IMR-90 (cell line): ENCODE measurements around the gene PALM. TPM values are rescaled to one million over a fixed set of nuclear protein-coding genes. Genes with fewer than 3 reads are reported as not detected.

Experiments used
- ATAC-seq: fragments of 200-7000 bp; cut with Tn5 transposase; 2 replicates; pipeline ENCODE4 v1.9.1; 2020; ENCODE audit warnings: low read depth, mild to moderate bottlenecking, moderate library complexity
- BruUV-seq: library from RNA; stranded (reverse); fragments of 400-500 nt; replicated peaks from 2 replicates; lab custom pipeline; 2021; lab: Mats Ljungman, UMichigan
- CTCF ChIA-PET: fragments of 300-600 bp; formaldehyde crosslinking; extraction: SDS; loops from one replicate; lab custom pipeline; 2021; ENCODE audit warnings: antibody characterized with exemption; lab: Yijun Ruan, JAX
- POLR2A ChIA-PET: fragments of 300-600 bp; sonication (Branson Sonifier 250); formaldehyde crosslinking; loops from one replicate; lab custom pipeline; 2022; ENCODE audit warnings: antibody characterized with exemption; ENCODE audit not compliant: unreplicated experiment; lab: Charles Lee
- DNase-seq: peaks from one replicate; pipeline ENCODE4 v3.0.0; 2013
- H2AFZ ChIP-seq: replicated peaks from 2 replicates; pipeline ENCODE3; 2013; ENCODE audit warnings: low read length, mild to moderate bottlenecking; ENCODE audit not compliant: poor library complexity
- H2AK5ac ChIP-seq: 2 replicates; pipeline ENCODE4 v1.6.1; 2013; ENCODE audit warnings: low read depth, low read length, inconsistent platforms
- H2AK9ac ChIP-seq: replicated peaks from 2 replicates; pipeline ENCODE3; 2013; ENCODE audit warnings: mild to moderate bottlenecking, low read depth, low read length, moderate library complexity; ENCODE audit not compliant: poor library complexity
- H2BK120ac ChIP-seq: 2 replicates; pipeline ENCODE4 v1.6.1; 2013; ENCODE audit warnings: low read depth, low read length, inconsistent platforms
- H2BK15ac ChIP-seq: 3 replicates; pipeline ENCODE4 v1.6.1; 2013; ENCODE audit warnings: low read depth, low read length, inconsistent platforms
- H2BK20ac ChIP-seq: 2 replicates; pipeline ENCODE4 v1.6.1; 2013; ENCODE audit warnings: low read depth, mild to moderate bottlenecking, inconsistent platforms, low read length, moderate library complexity
- H2BK5ac ChIP-seq: 2 replicates; pipeline ENCODE4 v1.6.1; 2013; ENCODE audit warnings: mild to moderate bottlenecking, low read depth, low read length, inconsistent platforms; ENCODE audit not compliant: poor library complexity, severe bottlenecking
- H3K14ac ChIP-seq: replicated peaks from 2 replicates; pipeline ENCODE4 v1.6.1; 2013; ENCODE audit warnings: low read depth, low read length, inconsistent platforms
- H3K18ac ChIP-seq: 2 replicates; pipeline ENCODE4 v1.6.1; 2013; ENCODE audit warnings: low read depth, low read length, control low read depth
- H3K23ac ChIP-seq: 2 replicates; pipeline ENCODE4 v1.6.1; 2013; ENCODE audit warnings: low read depth, low read length, inconsistent platforms
- H3K27ac ChIP-seq: 2 replicates; pipeline ENCODE4 v1.5.1; 2013; ENCODE audit warnings: mild to moderate bottlenecking, control low read depth, low read length; ENCODE audit not compliant: insufficient read depth
- H3K27me3 ChIP-seq: 2 replicates; pipeline ENCODE4 v1.6.1; 2013; ENCODE audit warnings: low read length; ENCODE audit not compliant: control insufficient read depth, insufficient read depth
- H3K36me3 ChIP-seq: 2 replicates; pipeline ENCODE4 v1.6.1; 2013; ENCODE audit warnings: low read length, mixed read lengths; ENCODE audit not compliant: control insufficient read depth, insufficient read depth
- H3K4ac ChIP-seq: 2 replicates; pipeline ENCODE4 v1.6.1; 2013; ENCODE audit warnings: low read depth, low read length, inconsistent platforms
- H3K4me1 ChIP-seq: 2 replicates; pipeline ENCODE4 v1.6.1; 2013; ENCODE audit warnings: low read length, mixed read lengths; ENCODE audit not compliant: control insufficient read depth, insufficient read depth
- H3K4me2 ChIP-seq: 2 replicates; pipeline ENCODE4 v1.6.1; 2013; ENCODE audit warnings: low read depth, mild to moderate bottlenecking, control low read depth, low read length, moderate library complexity
- H3K4me3 ChIP-seq: 2 replicates; pipeline ENCODE4 v1.5.1; 2013; ENCODE audit warnings: low read depth, mild to moderate bottlenecking, control low read depth, low read length, moderate library complexity; ENCODE audit not compliant: insufficient read depth
- H3K56ac ChIP-seq: 2 replicates; pipeline ENCODE4 v1.6.1; 2013; ENCODE audit warnings: low read length, inconsistent platforms; ENCODE audit not compliant: insufficient read depth; ENCODE audit errors: extremely low read depth
- H3K79me1 ChIP-seq, 2 experiments: 2 replicates each; pipeline ENCODE4 v1.6.1; 2013; ENCODE audit warnings: low read length in 2 of 2, inconsistent platforms in 1 of 2, low read depth in 1 of 2
- H3K9ac ChIP-seq: 2 replicates; pipeline ENCODE4 v1.6.1; 2013; ENCODE audit warnings: low read depth, low read length, control low read depth
- H3K9me1 ChIP-seq: 2 replicates; pipeline ENCODE4 v1.6.1; 2013; ENCODE audit warnings: low read length, inconsistent platforms; ENCODE audit not compliant: insufficient read depth
- H3K9me3 ChIP-seq: 2 replicates; pipeline ENCODE4 v1.6.1; 2013; ENCODE audit warnings: low read length; ENCODE audit not compliant: control insufficient read depth, insufficient read depth
- H4K20me1 ChIP-seq: 2 replicates; pipeline ENCODE4 v1.6.1; 2013; ENCODE audit warnings: low read length, inconsistent platforms; ENCODE audit not compliant: insufficient read depth
- H4K5ac ChIP-seq: 2 replicates; pipeline ENCODE4 v1.6.1; 2013; ENCODE audit warnings: mild to moderate bottlenecking, low read depth, low read length, control low read depth
- H4K8ac ChIP-seq, 2 experiments: 2 replicates each; pipeline ENCODE4 v1.6.1; 2013; ENCODE audit warnings: low read depth in 2 of 2, low read length in 2 of 2, control low read depth in 1 of 2, inconsistent platforms in 1 of 2
- H4K91ac ChIP-seq: 2 replicates; pipeline ENCODE4 v1.6.1; 2013; ENCODE audit warnings: low read depth, low read length, inconsistent platforms; ENCODE audit not compliant: insufficient read depth
- BHLHE40 ChIP-seq: fragments of 150-350 bp; IDR thresholded peaks from 2 replicates; pipeline ENCODE4 v1.6.1; 2016; ENCODE audit warnings: mild to moderate bottlenecking, low read depth, low read length
- CEBPB ChIP-seq: IDR thresholded peaks from 2 replicates; pipeline ENCODE4 v1.6.1; 2012; ENCODE audit warnings: low read depth, low read length, improper control_type of control experiment
- ELK1 ChIP-seq: fragments of 150-350 bp; IDR thresholded peaks from 2 replicates; pipeline ENCODE4 v1.6.1; 2016; ENCODE audit warnings: low read depth, mild to moderate bottlenecking, low read length, moderate library complexity, borderline replicate concordance
- FOS ChIP-seq: fragments of 150-350 bp; IDR thresholded peaks from 2 replicates; pipeline ENCODE4 v1.6.1; 2016; ENCODE audit warnings: low read depth, low read length
- MAFK ChIP-seq: IDR thresholded peaks from 2 replicates; pipeline ENCODE4 v1.6.1; 2012; ENCODE audit warnings: low read depth, low read length, improper control_type of control experiment
- NFE2L2 ChIP-seq: fragments of 150-350 bp; IDR thresholded peaks from 2 replicates; pipeline ENCODE4 v1.6.1; 2016; ENCODE audit warnings: low read depth, mild to moderate bottlenecking, low read length
- POLR2A ChIP-seq: IDR thresholded peaks from 2 replicates; pipeline ENCODE4 v1.6.1; 2012; ENCODE audit warnings: mild to moderate bottlenecking, low read depth, low read length
- USF2 ChIP-seq: fragments of 150-350 bp; IDR thresholded peaks from 2 replicates; pipeline ENCODE4 v1.6.1; 2017; ENCODE audit warnings: mild to moderate bottlenecking, antibody characterized with exemption, low read length, low read depth
- WGBS, 2 experiments: methylation state at CpG; one replicate each; pipeline versions ENCODE4 v1.1.5 to v1.1.7; 2013; ENCODE audit warnings: missing lambda C conversion rate in 2 of 2; ENCODE audit not compliant: insufficient read length in 1 of 2; ENCODE audit errors: extremely low coverage in 2 of 2; 5-methylcytosine and 5-hydroxymethylcytosine counted together
- dilution Hi-C: fragments of 300-500 bp; cut with HindIII; formaldehyde crosslinking; loops from one replicate; pipeline ENCODE4 v1.14.3; 2018; ENCODE audit warnings: low sequenced_read_pairs; ENCODE audit not compliant: unreplicated experiment
- in situ Hi-C: fragments of 300-500 bp; cut with MboI; formaldehyde crosslinking; loops from 3 replicates; pipeline ENCODE4 v1.14.3; 2019; ENCODE audit warnings: low sequenced_read_pairs, inconsistent platforms, mixed read lengths
- intact Hi-C: fragments of 100-400 bp; cut with micrococcal nuclease; formaldehyde crosslinking; loops from 2 replicates; pipeline ENCODE4 v1.10.0; 2022
- polyA plus RNA-seq, 3 experiments: library from polyadenylated mRNA; depleted of rRNA; stranded (reverse); fragments of >200 nt; gene quantifications; 2 replicates each; pipeline ENCODE4 v1.2.3, GENCODE V29; 2012; ENCODE audit warnings: low replicate concordance in 1 of 3
- total RNA-seq: library from RNA; depleted of rRNA; stranded (reverse); fragments of >200 nt; gene quantifications from 2 replicates; pipeline ENCODE4 v1.2.3, GENCODE V29; 2012

PALM gene
- total and polyA plus RNA-seq, 2 of the 4 experiments (the other 2 are of a cell fraction): 2.2 to 7.4 TPM

- Histone ChIP-seq H4K8ac (no peak overlapping the region), H4K5ac (no peak overlapping the region), H3K4me2 (no peak overlapping the region), H2BK15ac (no peak overlapping the region), H3K36me3 (peaks cover 5% of the 10 kb centered on the region; the same call in 1 of the 2 replicates), H3K79me1 (no peaks in the 10 kb centered on the region), H3K27me3 (no peaks in the 10 kb centered on the region), H2AFZ (peak overlapping the region; percentile 23), H4K20me1 (no peaks in the 10 kb centered on the region; the same call in none of the 2 replicates), H3K4me1 (peaks cover 8% of the 10 kb centered on the region; the same call in 1 of the 2 replicates), H2BK20ac (no peak overlapping the region), H3K4me3 (no peak overlapping the region), H3K56ac (no peak overlapping the region), H2BK120ac (no peak overlapping the region), H3K9me1 (no peaks in the 10 kb centered on the region), H2AK5ac (no peak overlapping the region), H3K9me3 (peaks cover 6% of the 10 kb centered on the region), H4K91ac (no peak overlapping the region), H3K27ac (no peak overlapping the region), H3K14ac (no peak overlapping the region), H3K23ac (no peak overlapping the region), H2AK9ac (peak overlapping the region; percentile 72), H3K18ac (no peak overlapping the region), H3K9ac (no peak overlapping the region), H3K4ac (no peak overlapping the region), H2BK5ac (no peak overlapping the region)
- TF ChIP-seq CEBPB (no peak), USF2 (no peak), FOS (no peak), ELK1 (no peak), BHLHE40 (no peak), NFE2L2 (no peak), MAFK (no peak), POLR2A (no peak)
- no TSS peak for BruUV-seq
- no peak for DNase-seq
- intact Hi-C loops: no loop called here
- WGBS, 2 experiments: 83% methylated on average over 2 of the region's 21 CpGs; no CpG with 5 or more reads in 1 of the 2 experiments
- ChIA-PET CTCF (no interaction called here), POLR2A (no interaction called here)
- dilution Hi-C loops: no loop called here
- in situ Hi-C loops: no loop called here
- no peak for ATAC-seq
Measured at GRCh38 chr19:710767-711166, 2.0 kb downstream of the PALM start.
